GM18507 (cell line): ENCODE measurements around the gene SRR.
"Not testable (repeated sequence)": the region's sequence is repeated elsewhere in the genome, so short reads cannot be mapped to it uniquely, and the experiment has no call there.

Source experiments
- DNase-seq: peaks from one replicate; pipeline ENCODE4 v3.0.0; 2011; ENCODE audit warnings: low read depth; ENCODE audit not compliant: insufficient read length; ENCODE audit errors: extremely low spot score
- FAIRE-seq: peaks from 2 replicates; lab custom pipeline; 2011; peaks lifted over from hg19 to GRCh38; lab: Jason Lieb, UNC

Gene SRR, protein sequence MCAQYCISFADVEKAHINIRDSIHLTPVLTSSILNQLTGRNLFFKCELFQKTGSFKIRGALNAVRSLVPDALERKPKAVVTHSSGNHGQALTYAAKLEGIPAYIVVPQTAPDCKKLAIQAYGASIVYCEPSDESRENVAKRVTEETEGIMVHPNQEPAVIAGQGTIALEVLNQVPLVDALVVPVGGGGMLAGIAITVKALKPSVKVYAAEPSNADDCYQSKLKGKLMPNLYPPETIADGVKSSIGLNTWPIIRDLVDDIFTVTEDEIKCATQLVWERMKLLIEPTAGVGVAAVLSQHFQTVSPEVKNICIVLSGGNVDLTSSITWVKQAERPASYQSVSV

DNA sequence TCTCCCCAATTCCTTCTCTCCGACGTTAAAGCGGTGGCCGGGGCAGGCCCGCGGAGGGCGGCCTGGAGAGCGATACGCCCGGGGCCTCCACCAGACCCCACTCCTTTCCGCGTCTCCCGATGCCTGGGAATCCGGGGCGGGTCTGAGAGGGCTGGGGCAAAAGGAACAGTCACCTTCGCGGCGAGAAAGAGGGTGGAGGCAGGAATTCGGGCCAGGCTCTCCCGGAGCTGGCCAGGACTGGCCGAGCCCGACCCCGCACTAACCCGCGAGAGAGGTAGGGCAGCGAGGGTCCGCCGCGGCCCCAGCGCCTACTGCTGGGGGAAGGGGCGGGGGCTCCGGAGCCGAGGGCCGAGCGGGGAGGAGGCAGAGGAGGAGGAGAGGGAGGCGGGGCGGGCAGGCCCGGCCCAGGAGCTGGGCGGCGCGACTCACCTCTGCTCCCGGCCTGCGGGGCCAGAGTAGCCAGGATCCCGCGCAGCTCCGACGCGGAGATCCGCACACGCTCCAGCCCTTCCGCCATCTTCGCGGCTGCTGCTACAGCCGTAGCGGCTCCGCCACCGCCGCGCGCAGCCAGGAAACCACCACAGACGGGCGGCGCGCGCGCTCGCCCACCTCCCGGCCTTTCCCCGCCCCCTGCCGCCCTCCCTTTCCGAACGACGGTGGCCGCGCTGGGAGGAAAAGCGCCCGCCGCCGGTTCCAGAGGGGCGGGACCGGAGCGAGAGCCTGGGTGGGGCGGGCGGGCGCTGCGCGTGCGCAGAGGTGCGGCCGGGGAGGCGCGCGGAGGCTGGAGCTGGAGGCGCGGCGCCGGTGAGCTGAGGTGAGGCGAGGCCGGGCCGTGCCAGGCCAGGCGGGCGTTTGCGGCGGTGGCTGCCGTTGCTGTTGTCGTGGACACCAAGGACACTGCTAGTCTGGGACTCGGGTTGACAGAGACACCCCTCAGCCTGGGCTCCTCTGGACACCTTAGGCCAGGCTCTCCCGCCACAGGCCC lies at the start of gene SRR, which contains the start of gene SMG6:
TSS of gene SRR (plus strand) at position 747 of the 985 bp plus-strand sequence. CDS start 11,611 bp downstream, outside the sequence.
TSS of gene SMG6 (minus strand) at position 582 of the 985 bp plus-strand sequence. CDS start at position 517, 65 bp downstream.
- peak; percentile 67 for FAIRE-seq
- peak; percentile 98 for DNase-seq

DNA sequence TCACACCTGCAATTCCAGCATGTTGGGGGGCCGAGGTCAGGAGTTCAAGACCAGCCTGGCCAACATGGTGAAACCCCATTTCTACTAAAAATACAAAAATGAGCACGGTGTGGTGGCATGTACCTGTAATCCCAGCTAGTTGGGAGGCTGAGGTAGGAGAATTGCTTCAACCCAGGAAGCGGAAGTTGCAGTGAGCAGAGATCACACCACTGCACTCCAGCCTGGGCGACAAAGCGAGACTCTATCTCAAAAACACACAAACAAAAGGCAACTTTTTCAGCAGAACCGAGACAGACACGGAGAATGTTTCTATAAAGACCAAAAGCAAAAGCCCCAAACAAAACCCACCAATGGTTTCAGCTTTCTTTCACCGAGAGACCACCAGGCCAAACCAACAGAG lies 44.9 kb upstream of the SRR start:
- peak; percentile 91 for FAIRE-seq
- not testable (repeated sequence) for DNase-seq

DNA sequence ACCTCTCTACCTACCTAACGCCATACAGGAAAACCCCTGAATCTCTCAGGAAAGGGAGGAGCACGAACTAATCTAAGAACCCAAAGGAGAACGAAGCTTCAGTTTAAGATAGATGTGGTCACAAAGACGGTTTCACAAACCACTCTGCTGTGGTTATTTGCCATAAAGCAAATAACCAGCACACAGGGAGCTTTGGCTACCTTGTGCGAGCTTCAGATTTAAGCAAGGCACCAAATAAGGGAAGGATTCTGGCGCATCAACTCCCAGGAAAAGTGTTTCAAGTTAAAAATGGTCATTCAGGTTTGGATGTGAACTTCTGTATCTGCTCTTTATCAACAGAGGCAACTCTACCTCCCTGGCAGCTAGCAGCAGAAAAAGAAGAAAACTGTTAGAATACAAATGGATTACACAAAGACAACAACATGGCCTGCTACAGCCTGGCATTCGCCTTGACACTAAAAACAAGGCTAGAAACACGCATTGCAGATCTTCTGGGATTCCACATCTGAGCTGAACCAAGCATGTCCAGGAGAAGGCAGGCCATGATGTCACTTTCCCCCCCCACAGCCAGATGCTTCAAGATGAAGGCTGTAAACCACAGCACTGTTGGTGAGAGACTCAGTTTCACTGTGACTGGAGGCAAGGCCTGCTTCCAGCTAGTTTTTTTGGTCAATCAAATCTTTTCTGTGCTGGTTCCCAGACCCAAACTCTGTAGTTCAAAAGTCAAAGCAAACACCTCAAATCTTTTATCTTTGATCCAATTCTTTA lies 43.8 kb upstream of the SRR start:
- DNase-seq (peak; percentile 50), FAIRE-seq (peak; percentile 94)

- FAIRE-seq: peak; percentile 56
- DNase-seq: no peak
These were observed 41.6 kb upstream of the SRR start for GRCh38 chr17:2262135-2262587.

GRCh38 chr17:2263183-2264066 lies 40.3 kb upstream of the SRR start:
- DNase-seq (no peak), FAIRE-seq (no peak)

GRCh38 chr17:2264067-2264860 lies 39.5 kb upstream of the SRR start:
- DNase-seq (no peak), FAIRE-seq (no peak)

DNA sequence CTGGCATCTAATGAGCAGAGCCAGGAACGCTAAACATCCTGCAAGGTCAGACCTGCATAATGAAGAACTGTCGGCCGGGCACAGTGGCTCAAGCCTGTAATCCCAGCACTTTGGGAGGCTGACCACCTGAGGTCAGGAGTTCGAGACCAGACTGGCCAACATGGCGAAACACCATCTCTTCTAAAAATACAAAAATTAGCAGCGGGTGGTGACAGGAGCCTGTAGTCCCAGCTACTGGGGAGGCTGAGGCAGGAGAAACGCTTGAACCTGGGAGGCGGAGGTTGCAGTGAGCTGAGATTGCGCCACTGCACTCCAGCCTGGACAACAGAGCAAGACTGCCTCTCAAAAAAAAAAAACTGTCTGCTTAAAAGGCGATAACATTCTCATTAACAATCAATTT lies 38.6 kb upstream of the SRR start:
- FAIRE-seq, DNase-seq: not testable (repeated sequence)

DNA sequence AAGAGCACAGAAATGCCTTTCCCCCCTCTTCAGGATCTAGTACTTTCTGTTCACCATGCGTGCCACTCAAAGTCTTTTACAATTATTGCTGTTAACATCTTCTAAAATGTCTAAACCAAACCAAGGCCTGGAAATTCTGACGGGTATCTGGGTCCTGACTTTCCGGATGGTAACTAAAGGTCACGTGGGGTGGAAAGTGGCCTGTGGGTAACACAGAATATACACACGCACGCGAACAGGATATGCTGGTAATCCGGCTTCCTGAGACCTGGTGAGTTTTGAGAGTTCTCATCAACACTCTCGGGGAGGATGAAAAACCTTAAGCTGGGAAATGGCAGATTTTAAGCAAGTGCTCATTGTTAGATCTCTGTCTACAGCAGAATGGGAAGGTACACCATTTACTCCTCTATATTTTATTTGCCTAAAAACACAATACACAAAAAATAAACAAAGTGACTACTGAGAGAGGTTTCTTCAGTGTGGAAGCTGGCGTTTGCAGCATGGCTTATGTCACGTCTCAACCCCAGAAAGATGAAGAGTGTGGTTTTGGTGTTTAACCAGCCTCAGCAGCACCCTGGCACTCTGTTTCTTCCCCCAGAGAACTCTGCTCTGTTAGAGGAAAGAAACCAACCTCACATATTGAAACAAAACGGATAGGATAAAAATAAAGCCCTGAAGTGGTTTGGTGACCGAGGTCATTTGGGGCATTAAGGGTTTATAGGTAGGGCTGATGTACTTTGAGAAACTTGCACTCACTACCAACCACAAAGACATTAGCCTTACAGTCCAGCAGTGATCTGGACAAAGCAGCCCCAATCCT lies 37.5 kb upstream of the SRR start:
- DNase-seq (peak; percentile 59), FAIRE-seq (peak; percentile 97)

DNA sequence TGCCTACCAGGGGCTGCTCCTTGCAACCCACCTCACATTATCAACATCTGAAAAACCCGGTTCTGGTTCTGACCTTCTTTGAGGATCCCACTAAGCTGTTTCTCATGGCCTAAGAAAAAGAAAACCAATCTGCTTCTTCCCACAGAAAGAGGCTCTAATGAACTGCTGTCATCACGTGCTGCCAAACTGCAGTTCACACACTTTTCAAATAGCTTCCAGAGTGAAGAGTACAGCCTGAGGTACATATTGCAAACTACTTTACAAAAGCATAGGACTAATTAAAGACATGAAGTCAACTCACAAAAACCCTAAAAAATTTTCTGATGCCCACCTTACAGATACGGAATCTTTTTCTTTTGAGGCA lies 36.9 kb upstream of the SRR start:
- DNase-seq (no peak), FAIRE-seq (no peak)

DNA sequence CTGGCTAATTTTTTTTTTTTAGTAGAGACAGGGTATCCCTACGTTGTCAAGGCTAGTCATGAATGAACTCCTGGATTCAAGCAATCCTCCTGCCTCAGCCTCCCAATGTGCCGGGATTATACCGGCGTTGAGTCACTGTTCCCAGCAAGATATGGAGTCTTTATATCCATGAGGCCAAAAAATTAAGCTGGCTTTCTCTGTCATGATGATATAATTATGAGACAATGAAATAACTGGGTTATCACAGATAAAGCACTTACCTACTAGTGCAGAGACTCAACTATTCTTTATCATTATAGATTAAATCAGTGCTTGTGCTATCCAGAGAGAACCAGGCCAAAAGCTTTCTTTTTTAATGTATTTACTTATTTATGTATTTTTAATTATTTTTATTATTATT lies 36.4 kb upstream of the SRR start:
- DNase-seq: no peak
- no peak for FAIRE-seq

DNA sequence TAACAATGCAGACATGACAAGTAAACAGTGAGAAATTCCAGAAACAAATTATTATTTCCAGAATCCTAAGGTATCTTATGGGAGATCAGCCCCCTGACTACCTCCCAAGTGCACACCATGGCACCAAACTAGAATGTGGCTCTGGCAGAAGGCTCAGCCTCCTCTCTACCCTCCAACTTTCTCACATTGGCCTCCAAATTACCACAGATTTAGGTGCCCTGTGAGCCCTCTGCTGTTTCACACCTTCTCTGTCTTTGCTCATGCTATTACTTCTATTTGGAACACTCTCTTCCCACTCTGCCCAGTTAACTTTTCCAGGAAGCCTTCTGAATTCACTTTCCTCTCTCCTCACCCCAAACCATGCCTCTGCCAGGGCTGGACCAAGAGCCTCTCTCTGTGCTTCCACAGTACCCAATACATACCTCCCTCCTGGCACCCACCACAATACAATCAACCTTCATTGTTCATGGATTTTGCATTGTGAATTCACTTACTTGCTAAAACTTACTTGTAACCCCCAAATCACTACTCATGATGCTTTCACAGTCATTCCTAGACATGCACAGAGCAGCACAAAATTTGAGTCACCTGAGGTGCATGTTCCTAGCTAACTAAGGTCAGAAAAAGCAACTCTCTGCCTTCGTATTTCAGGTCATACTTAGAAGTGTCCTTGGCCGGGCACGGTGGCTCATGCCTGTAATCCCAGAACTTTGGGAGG lies 31.6 kb upstream of the SRR start:
- FAIRE-seq (no peak), DNase-seq (no peak)

DNA sequence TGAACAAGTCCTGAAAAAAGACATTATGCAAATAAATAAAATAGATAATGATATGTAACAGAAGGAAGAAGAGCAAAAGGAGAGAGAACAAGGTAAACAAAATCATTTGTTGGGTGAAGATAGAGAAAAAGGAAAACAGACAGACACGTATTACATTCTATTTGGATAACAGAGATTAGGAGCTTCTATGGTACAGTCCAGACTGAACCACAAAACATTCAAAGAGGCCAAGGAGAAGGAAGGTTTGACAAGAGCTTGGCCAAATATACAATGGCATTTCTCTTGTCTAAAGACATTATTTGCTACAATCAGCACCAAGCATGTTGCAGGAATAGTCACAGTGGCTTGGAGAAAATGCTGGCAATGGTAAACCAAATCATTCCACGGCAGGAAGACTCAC lies 29.3 kb upstream of the SRR start:
- FAIRE-seq (no peak), DNase-seq (no peak)

DNA sequence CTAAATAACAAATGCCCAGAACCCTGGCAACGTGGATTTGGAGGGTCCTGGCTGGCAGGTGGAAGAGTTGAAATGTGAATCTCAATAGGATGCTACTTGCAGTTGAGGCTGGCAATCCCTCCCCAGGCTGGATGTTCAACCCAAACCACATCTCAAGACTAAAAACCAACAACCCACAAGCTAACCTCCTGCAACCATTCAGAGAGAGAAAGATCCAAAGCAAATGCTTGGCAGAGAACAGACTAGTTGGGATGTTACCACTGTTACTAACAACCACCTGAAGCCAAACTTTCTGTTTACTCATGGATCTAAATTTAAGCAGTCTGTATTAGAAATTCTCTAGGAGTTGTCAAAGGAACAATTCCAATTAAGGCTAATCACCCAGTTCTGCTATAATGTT lies 28.0 kb upstream of the SRR start:
- no peak for FAIRE-seq
- no peak for DNase-seq

DNA sequence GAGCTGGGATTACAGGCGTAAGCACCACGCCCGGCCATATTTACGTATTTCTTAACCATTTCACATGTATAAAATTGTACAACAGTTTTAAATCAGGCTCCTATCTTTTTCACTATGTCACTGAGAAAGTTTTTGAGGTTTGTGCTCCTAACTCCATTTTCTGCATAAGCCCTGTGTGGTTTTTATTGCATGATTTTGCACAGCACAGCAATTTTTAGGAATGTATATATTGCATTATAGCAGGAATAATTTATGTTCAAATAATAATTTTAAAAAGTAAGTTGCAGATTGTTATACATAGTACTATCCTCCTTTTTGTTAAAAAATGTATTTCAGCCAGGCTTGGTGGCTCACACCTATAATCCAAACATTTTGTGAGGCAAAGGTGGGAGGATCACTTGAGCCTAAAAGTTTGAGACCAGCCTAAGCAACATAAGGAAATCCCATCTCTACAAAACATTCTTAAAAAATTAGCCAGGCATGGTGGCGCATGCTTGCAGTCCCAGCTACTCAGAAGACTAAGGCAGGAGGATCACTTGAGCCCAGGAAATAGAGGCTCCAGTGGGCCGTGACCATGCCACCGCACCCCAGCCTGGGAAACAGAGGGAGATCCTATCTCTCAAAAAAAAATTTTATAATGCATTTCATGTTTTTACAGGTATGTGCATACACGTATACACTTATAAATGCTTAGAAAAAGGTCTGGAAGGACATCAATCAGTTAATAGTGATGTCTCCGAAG lies 26.1 kb upstream of the SRR start:
- FAIRE-seq (no peak), DNase-seq (no peak)

- DNase-seq: no peak
- FAIRE-seq: no peak
These were observed 24.0 kb upstream of the SRR start for GRCh38 chr17:2279707-2280106.
